ENCODE results near the gene TCEAL4. TPM values are rescaled to one million over a fixed set of nuclear protein-coding genes. Genes with fewer than 3 reads are reported as not detected.

The TCEAL4 gene
- total and polyA plus RNA-seq, 2 of the 13 experiments (the other 11 are each of a cell fraction or from before 2014, with no cell fraction given): 12.6 to 31.0 TPM

GRCh38 chrX:103629318-103630170 is 44.2 kb downstream of the TCEAL4 start (continued):
- TF ChIP-seq ZNF101 (CRISPR knock-in tag; IDR thresholded peaks at IDR 0.05; ENCODE audit: borderline replicate concordance, low read depth) (no peak), ZNF790 (CRISPR knock-in tag; IDR thresholded peaks at IDR 0.05; ENCODE audit: borderline replicate concordance) (no peak), SMC3 (IDR thresholded peaks at IDR 0.05; ENCODE audit: low read length) (no peak), PRPF4 (IDR thresholded peaks at IDR 0.05; ENCODE audit: low read depth, low read length, poor library complexity, severe bottlenecking) (no peak), LCORL (IDR thresholded peaks at IDR 0.05) (no peak), LCORL (CRISPR knock-in tag; IDR thresholded peaks at IDR 0.05) (no peak), ASH2L (IDR thresholded peaks at IDR 0.05; ENCODE audit: insufficient read length, low read depth, low read length) (peak; percentile 6), MBD4 (IDR thresholded peaks at IDR 0.05; ENCODE audit: borderline replicate concordance, low read length) (no peak), GRHL1 (CRISPR knock-in tag; conservative IDR thresholded peaks at IDR 0.05) (no peak), ZNF556 (CRISPR knock-in tag; IDR thresholded peaks at IDR 0.05; ENCODE audit: borderline replicate concordance) (no peak; the same call in 1 of the 2 replicates), ONECUT2 (CRISPR knock-in tag; IDR thresholded peaks at IDR 0.05) (no peak), CEBPZ (IDR thresholded peaks at IDR 0.05; ENCODE audit: low read length) (no peak), ZNF616 (CRISPR knock-in tag; IDR thresholded peaks at IDR 0.05; ENCODE audit: low read depth) (no peak), ZHX2 (IDR thresholded peaks at IDR 0.05; ENCODE audit: low read depth) (no peak), ZHX2 (CRISPR knock-in tag; IDR thresholded peaks at IDR 0.05; ENCODE audit: borderline replicate concordance) (no peak), ZNF615 (CRISPR knock-in tag; IDR thresholded peaks at IDR 0.05; ENCODE audit: borderline replicate concordance) (no peak), NR3C1 (CRISPR knock-in tag; IDR thresholded peaks at IDR 0.05) (no peak), ZNF883 (CRISPR knock-in tag; IDR thresholded peaks at IDR 0.05; ENCODE audit: not compliant biosample characterization) (peak; percentile 55), NCOR1 (IDR thresholded peaks at IDR 0.05; ENCODE audit: borderline replicate concordance, low read length) (no peak)

Measured in HepG2 (cell line).